Inferior parietal cortex (tissue), 1 donor: ENCODE results near the gene PIR.

Source experiments
- DNase-seq: peaks from one replicate; pipeline ENCODE4 v3.0.0-alpha.2; 2016; ENCODE audit errors: extremely low spot score

PIR gene

DNA sequence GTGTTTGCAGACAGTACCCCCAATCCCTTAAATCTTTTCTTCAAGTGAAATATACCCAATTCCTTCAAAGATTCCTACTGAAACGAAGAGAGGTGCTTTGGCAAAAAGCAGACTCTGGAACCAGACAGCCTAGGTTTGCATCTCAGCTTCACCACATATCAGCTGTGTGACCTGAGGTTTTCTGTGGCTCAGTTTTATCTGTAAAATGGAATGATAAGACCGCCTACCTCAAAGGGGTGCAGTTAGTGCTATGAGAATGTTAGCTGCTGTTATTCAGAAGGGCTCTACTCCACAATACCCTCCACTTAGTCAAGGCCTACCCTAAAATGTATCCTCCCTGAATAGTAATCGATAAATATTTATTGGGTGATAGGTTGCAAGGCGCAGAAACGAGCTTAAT lies 664 bp downstream of the PIR start:
- DNase-seq, result no peak

DNA sequence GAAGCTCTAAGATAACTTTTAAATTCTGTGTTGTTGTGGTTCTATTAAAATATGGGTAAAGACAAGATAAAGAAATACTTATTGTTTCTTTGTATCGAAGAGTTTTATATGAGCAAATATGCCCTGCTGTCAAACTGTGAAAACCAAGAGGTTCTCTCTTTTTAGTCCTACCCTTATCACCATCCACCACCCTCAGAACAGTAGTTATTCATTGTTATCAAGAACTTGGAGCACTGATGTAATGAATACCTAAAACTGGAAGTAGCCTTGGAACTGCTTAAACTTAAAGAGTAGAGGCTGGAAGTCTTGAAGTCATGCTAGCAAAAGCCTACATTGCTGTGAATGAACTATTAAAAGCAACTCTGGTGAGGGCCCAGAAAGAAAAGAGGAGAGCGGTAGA lies 9.2 kb downstream of the PIR start:
- no peak for DNase-seq

DNA sequence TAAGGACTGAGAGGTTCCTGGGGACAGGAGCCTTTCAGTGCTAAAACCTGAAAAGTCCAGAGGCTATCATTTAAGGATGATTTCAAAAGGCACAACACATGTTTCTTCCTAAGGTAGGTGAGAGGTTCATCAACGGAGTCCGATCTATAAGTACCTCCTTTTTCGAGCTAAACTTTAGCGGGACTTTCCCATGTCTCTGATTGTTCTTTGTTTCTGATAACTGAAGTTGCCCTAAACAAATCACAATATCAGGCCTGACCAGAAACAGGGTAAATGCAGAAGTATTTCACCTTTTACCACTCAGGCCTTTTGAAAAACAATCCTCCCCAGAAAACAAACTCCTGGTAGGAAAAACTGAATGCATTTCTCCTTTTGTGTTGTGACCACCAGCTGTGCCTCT lies 17.6 kb downstream of the PIR start:
- no peak for DNase-seq

DNA sequence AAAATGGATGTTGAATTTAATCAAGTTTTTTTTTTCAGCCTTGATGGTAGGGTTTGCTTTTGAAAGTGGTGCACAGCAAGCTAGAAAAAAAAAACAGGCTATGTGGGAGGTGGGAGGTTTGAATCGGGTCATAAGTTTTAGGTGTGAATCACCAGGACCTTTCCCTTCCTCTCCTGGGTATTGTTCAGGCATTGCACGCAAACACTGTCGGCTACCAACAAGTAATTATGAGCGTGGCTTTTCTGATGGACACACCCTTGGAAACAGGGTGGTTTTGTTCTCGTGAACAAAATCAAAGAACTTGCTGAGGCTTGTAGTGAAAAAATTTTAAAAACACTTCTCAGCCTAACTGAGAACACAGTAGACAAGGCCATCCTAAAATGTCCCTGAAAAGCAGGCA lies 18.1 kb downstream of the PIR start:
- DNase-seq, result no peak

DNA sequence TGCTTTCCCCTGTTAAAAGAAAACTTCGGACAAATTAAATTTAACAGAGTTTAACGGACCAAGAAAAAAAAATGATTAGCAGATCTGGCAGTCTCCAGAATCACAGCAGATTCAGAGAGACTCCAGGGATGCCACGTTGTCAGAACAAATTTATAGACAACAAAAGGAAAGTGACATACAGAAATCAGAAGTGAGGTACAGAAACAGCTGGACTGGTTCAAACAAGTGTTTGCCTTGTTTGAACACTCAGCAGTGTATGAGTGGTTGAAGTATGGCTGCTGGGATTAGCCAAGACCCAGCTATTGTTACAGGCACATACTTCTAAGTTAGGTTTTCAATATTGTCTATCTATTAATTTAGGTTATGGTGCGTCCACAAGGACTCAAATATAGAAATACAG lies 19.1 kb downstream of the PIR start:
- DNase-seq, result no peak

DNA sequence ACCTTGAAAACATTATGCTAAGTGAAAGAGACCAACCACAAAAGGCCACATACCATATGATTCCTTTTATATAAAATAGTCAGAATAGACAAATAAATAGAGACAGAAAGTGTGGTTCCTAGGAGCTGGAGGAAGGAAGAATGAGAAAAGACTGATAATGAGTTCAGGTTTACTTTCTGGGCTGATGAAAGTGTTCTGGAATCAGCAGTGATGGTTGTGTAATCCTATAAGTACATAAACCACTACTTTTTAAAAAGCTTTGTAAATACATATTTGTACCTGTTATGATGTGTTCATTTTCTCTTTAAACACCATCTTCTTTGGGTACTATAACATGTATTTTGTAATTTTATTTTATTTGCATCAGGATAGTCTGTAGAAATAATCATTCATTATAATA lies 20.6 kb downstream of the PIR start:
- DNase-seq, result no peak

DNA sequence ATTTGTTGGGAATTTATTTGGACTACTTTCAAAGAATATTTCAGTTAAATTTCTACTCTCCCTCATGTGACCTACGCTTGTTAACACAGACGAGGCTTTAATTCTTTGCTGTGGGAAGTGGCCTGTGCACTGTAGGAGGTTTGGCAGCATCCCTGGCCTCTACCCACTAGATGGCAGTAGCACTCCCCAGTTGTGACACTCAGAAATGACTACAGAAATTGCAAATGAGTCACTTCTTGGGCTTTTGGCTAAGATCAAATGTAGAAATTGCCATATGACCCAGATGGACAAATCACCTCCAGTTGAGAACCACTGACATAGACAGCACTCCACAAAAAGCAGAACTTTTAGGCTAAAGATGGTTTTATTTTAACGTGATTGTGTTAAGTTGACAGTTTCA lies 22.1 kb downstream of the PIR start:
- DNase-seq, result peak; percentile 75

DNA sequence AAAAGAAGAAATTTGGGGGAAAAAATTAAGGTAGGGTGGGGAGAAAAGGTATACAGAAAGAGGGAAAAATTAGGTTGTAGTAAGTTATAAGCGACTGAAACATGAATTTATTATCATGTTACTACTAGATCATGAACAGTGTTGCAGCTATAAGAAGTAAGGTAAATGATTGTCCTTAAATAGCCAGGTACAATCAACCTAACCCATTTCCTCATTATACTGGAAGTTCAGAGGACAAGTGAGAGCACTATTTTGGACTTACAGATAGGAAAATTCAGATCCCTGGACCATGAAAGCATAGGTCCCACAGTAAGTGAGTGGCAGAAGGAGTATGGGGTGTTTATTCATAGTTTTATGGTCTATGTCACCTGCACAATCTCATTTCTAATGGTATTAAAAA lies 23.5 kb downstream of the PIR start:
- DNase-seq, result no peak

DNA sequence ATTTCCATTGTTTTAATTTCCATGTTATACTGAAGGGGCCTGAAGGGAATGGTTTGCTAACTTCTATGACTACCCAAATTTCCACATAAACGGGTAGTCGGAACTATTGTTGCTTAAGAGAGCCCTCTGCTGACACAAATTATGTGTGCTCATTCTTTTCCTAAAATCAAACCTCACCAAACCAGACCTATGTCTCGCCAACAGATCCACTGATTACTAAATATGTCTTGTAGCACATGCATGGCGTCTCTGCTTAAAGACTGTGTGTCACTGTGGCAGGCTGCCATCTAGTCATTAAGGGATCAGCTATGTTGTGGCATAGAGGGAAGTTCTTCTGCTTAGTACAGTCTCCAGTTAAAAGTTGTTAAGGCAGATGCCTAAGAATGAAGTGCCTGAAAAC lies 25.1 kb downstream of the PIR start:
- DNase-seq, result peak; percentile 57

DNA sequence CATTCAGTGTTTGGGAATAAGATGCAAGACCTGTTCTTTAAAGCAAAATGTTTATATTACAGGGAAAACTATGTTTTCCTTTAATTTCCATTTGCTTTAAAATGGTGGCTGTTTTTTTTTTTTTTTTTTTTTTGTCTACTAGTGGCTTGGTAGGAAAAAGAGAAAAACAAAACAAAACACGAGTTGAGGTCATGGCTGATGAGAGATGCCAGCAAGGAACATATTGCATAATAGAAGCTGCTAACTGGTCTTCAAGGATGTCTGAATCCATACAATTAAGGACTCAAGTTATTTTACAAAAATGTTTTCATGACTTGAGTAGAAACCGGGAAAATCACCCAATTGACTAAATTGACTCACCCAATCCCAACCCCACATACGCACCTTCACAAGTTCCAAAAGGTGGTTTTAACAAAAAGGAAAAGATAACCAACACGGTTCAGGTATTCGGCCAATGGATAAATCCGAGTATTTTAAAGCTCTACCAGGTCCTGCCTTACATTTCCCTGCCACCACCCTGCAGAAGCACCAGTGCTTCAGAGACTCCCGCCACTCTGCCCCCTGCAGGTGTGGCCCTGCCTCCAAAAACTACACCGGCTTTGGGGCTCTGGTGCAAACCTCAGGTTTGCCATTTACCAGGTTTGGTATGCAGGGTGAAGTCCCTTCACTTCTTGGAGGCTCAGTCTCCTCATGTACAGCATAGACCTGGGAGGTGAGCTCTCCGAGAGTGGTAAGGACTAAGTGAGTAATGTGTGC lies 27.1 kb downstream of the PIR start:
- no peak for DNase-seq

DNA sequence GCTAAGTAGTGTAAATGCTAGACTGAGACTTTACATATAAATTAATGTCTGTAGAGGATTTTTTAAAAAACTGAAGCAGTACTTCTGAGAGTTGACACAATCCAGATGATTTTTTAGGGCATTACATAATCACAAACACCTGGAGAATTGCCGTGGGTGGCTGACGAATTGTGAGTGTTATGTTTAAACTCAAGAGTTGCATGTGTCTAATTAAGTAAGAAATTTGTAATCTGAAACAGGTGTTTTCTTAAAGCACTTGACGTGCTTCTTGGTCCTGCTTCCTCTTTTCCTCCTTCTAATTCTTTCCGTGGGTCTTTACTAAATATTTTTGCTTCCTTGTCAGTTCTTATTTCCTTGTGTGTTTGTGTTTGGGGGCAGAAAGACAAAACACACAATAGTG lies 27.8 kb downstream of the PIR start:
- no peak for DNase-seq

DNA sequence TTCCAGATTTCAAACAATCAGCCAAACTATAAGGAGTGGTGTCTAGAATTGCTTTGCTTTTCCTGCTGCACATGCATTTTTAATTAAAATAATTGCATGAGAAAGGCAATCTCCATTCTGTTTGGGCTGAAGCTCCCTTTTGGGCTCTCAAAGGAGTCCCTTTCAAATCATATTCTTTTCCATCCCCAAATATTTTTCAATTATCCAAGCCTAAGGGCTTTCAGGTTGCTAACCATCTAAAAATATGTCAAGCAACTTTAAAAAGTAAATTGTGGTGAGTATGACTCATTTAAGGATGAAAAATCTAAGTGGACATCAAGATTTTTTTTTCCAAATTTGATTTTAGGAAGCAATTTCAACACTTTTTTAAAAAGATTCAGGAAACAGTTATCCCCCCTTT lies 28.4 kb downstream of the PIR start:
- DNase-seq, result no peak

DNA sequence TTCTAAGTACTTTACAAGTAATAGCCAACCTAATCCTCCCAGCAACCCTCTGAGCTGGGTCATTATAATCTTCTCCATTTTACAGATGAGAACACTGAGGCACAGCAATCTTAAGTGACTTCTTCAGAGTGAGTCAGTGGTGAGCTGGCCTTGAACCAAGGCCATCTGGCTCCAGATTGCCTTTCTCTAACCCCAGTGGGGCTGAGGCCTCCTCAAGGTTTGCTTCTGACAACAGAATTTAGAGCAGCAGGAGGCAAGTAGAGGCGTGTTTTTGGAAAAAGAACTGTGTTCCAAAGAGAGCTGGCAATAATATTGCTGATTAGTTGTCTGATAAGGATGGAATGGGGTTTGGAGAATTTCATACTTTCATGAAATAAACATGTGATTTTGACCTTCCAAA lies 41.2 kb downstream of the PIR start:
- no peak for DNase-seq

DNA sequence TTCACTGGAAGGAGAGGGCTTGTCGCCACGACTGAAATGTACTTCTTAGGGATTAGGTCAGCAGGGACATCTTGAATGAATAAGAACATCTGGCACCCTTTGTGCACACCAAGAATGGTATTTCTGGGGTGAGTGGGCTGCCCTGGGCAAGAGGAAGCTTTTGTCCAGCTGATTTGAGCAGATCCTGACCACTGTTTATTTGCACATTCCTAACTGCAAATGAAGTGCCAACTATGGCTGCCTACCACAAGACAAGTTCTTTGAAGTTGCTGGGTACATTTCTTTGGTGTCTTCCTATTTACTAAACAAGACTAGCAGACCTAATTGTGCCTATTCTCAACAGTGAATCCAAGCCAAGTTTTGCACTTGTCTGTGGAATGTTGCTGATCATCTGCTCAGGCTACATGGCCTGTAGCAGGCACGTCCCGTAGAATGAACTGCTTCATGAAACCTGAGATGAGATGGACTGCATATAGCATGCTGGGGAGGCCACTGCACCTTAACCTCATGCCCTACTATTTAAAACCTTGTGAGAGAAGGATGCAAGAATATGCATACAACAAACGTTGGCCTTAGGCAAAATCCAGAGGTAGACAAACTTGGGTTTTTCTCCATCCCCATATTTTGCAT lies 45.0 kb downstream of the PIR start:
- no peak for DNase-seq

DNA sequence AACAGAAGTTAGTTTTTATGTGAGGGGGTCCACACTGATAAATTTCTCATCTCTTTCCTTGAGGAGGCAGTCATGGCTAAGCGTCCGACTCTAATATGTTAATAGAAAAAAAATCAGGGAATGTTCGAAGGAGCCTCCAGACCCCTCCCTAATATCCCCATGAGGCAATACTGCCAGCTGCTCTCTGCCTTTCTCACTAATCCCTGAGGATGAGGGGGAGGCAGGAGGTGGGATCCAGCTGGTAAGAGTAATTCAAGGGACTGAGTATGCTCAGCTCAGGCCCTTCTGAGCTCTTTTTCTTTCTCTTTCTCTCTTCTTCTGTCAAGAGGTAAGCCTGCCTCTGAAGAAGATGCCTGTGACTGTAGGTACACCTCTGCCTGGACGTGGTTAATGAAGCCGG lies 51.7 kb downstream of the PIR start:
- no peak for DNase-seq

DNA sequence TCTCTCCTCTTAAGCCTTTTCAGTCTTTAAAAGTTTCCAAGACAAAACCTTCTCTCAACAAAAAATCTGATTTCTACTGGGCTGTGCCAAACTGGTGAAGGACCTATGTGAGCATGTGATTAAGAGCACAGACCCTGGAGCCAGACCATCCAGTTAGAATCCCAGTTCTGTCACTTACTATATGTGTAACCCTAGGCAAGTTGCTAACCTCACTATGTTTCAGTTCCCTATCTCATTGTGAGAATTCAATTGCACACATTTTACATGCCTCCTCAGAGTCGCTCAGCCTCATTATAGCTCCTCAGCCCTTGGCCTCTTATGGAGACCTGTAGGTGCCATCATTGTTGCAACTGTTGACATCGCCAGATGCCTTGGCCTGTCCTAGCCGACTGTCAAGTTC lies 54.8 kb downstream of the PIR start:
- no peak for DNase-seq

DNA sequence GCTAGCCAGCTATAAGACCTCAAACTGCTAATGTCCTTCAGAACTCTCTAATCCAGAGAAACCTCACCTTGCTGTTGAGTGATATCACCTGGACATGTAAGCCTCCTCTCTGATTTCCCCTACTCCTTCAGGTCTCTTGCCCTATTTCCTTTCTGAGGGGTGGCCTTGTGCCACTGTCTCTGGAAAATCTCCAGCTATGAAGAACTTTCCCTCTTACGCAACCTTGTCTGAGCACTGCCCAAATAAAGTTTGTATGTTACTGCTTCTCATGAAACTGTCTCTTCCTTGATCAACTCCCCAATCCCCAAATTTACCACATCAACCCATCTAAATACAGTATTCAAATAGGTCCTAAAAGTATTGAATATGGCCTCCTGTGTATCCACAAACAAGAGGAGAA lies 55.4 kb downstream of the PIR start:
- DNase-seq, result no peak

DNA sequence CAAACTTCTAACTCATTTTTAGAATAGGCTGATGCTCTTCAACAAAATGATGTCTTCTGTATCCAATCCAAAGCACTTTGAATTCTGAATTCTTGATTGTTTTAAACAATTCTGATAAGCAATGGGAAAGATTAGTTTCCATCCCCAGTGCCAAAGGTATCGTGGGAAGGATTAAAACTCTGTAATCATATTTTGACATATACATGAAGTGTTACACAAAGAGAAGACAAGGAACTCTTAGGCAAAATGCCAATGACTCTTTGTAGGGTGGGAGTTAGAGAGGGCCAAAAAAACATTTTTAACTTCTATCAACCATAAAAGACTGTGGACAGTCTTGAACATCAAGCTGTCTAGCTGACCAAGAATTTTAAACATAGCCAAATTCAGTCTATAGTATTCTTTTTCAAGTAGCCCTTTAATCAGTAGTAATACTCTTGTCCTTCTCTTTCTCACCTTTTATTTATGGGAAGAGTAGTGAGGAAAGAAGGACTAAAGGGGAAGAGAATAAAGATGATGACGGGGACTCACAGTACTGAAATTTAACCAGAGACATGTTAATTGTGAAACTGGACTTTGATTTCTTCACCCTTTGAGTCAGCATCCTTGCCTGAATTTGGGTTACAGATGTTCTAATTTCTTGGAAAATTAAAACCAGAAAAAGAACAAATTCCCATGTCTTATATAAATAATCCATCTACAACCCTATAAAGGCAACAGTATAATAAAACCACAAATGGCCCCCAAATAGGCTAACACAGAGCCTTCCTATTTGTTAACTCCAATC lies 57.1 kb downstream of the PIR start:
- DNase-seq, result no peak

DNA sequence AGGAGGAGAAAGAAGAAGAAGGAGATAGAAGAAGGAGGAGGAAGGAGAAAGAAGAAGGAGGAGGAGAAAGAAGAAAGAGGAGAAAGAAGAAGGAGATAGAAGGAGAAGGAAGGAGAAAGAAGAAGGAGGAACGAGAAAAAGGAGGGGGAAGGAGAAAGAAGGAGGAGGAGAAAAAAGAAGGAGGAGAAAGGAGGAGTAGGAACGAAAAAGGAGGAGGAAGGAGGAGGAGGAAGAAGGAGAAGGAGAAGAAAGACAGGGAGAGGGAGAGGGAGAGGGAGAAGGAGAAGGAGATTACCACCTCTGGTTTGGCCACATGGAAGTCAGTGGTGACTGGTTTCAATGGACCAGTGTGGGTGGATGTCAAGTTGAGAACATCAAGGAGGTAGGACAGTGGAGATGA lies 58.9 kb downstream of the PIR start:
- no peak for DNase-seq

DNA sequence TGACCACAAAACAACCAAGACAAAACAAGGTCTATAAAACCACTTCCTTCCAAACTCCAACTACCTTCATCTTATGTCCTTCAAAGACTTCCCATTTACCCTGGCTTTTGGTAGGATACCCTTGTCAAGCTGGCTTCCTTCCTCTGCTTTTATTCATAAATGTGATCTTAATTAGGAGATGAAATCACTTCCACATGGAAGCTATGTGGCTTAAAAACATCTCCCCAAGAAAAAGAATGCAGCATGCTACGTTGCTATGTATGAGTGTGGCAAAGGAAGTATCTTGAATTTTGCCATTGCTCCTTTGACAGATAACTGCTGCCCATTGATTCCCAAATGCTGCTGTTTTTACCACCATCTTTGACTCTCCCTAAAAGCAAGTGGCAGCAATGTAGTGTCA lies 62.5 kb downstream of the PIR start:
- DNase-seq, result no peak

DNA sequence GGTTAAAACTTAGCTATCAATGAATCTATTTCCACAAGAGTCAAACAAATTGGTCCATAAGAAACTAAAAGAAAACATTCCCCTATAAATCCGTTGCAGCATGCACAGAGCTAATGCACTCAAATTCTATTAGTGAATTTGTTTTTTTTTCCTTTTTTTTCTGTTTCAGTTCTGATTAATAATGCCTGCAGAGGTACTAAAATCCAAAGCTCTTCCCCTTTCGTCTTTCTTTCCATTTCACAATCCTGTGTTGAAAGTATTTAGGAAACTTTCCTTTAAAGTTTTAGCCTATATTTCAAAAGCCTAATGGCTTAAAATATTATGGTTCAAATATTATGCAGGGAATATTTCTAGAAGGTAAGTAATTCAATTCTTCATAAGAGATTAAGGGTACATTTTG lies 63.1 kb downstream of the PIR start:
- no peak for DNase-seq

DNA sequence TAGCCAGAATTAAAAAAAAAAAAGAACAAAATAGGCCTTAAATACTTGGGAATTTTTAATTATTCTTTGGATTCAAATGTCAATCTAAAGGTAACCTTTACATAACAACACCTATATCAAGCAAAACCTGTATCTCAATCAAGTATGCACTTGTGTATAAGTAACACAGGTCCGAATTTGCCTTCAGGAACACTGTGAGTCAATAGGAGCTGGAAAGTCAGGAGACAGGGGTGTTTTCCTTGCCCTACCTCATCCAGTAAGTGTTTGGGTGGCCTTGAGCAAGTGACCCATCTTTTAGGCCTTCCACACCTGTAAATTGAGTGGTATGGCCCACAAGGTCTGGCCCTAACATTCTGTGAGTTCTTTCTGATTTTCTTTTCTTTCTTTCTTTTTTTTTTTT lies 68.1 kb downstream of the PIR start:
- DNase-seq, result no peak

DNA sequence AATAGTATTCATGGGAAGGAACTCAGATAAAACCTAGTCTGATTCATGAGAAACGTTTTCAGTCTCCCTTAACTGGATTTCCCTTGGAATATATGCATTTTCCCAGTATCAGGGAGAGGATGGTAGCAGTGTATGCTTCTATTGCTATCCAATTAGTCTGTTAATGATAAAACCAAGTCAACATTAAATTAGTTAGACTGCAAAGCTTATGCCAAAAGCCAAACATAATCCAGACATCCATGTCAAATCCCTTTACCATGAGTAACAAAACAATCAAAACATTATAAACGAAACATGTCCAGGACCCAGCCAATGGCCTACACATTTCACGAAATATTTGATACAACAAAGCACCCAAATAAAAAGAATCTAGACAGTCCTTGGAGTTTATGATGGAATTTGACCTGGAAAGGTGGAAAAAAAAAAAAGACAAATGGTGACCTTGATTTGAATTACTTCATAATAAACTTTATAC lies 74.4 kb downstream of the PIR start:
- no peak for DNase-seq
